ENCODE results near the gene AGPAT3.

The AGPAT3 gene

DNA sequence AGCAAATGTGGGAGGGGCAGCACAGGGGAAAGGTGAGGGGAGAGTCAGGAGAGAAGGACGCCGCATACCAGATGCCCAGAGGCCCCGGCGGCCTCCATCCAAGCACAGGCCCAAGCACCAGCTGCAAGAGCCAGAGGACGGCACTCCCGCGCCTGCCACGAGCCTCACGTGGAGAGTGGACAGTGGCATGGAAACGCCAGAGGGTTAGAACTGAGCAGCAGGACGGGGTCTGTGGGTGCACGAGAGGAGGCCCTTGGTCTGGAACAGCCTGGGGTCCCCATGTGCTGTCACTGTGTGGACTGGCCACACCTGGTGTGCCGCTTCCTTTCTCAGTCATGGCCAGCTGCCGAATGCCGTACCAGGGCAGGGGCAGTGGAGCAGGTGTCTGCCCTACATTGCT lies 68.7 kb downstream of the AGPAT3 start:
- in situ Hi-C loops (cut with MboI; ENCODE audit: low sequenced_read_pairs, unreplicated experiment) = no loop called here
- DNase-seq (ENCODE audit: low spot score) = no peak
- TF ChIP-seq, protein P1, sequence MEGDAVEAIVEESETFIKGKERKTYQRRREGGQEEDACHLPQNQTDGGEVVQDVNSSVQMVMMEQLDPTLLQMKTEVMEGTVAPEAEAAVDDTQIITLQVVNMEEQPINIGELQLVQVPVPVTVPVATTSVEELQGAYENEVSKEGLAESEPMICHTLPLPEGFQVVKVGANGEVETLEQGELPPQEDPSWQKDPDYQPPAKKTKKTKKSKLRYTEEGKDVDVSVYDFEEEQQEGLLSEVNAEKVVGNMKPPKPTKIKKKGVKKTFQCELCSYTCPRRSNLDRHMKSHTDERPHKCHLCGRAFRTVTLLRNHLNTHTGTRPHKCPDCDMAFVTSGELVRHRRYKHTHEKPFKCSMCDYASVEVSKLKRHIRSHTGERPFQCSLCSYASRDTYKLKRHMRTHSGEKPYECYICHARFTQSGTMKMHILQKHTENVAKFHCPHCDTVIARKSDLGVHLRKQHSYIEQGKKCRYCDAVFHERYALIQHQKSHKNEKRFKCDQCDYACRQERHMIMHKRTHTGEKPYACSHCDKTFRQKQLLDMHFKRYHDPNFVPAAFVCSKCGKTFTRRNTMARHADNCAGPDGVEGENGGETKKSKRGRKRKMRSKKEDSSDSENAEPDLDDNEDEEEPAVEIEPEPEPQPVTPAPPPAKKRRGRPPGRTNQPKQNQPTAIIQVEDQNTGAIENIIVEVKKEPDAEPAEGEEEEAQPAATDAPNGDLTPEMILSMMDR (IDR thresholded peaks at IDR 0.05; ENCODE audit: borderline replicate concordance, control extremely low read depth, extremely low read depth, insufficient read depth, missing control alignments) = no peak

GRCh38 chr21:43934116-43934515 lies 69.1 kb downstream of the AGPAT3 start:
- TF ChIP-seq, protein P1 (IDR thresholded peaks at IDR 0.05; ENCODE audit: borderline replicate concordance, control extremely low read depth, extremely low read depth, insufficient read depth, missing control alignments) = no peak
- in situ Hi-C loops (cut with MboI; ENCODE audit: low sequenced_read_pairs, unreplicated experiment) = no loop called here
- no peak for DNase-seq (ENCODE audit: low spot score)

- TF ChIP-seq, protein P1 (IDR thresholded peaks at IDR 0.05; ENCODE audit: borderline replicate concordance, control extremely low read depth, extremely low read depth, insufficient read depth, missing control alignments) = no peak
- DNase-seq (ENCODE audit: low spot score) = no peak
- in situ Hi-C loops (cut with MboI; ENCODE audit: low sequenced_read_pairs, unreplicated experiment) = no loop called here
Measured at GRCh38 chr21:43934716-43935705, 70.0 kb downstream of the AGPAT3 start.

- in situ Hi-C loops (cut with MboI; ENCODE audit: low sequenced_read_pairs, unreplicated experiment) = no loop called here
- DNase-seq (ENCODE audit: low spot score) = no peak
- TF ChIP-seq, protein P1 (IDR thresholded peaks at IDR 0.05; ENCODE audit: borderline replicate concordance, control extremely low read depth, extremely low read depth, insufficient read depth, missing control alignments) = no peak
Measured at GRCh38 chr21:43935711-43936110, 70.7 kb downstream of the AGPAT3 start.

GRCh38 chr21:43936247-43936967 lies 71.4 kb downstream of the AGPAT3 start:
- TF ChIP-seq, protein P1 (IDR thresholded peaks at IDR 0.05; ENCODE audit: borderline replicate concordance, control extremely low read depth, extremely low read depth, insufficient read depth, missing control alignments) = no peak
- no peak for DNase-seq (ENCODE audit: low spot score)
- in situ Hi-C loops (cut with MboI; ENCODE audit: low sequenced_read_pairs, unreplicated experiment) = no loop called here

- DNase-seq (ENCODE audit: low spot score) = no peak
- in situ Hi-C loops (cut with MboI; ENCODE audit: low sequenced_read_pairs, unreplicated experiment) = no loop called here
- TF ChIP-seq, protein P1 (IDR thresholded peaks at IDR 0.05; ENCODE audit: borderline replicate concordance, control extremely low read depth, extremely low read depth, insufficient read depth, missing control alignments) = no peak
Measured at GRCh38 chr21:43937051-43937832, 72.2 kb downstream of the AGPAT3 start.

All from GM13976 (cell line).